Heart left ventricle (tissue), 16 donors: ENCODE data around the gene SLC18A3. TPM values are rescaled to one million over a fixed set of nuclear protein-coding genes. Genes with fewer than 3 reads are reported as not detected.

Experiments
- ATAC-seq, 4 donors: fragments of 200-7000 bp; cut with Tn5 transposase; one replicate each; pipeline ENCODE4 v1.9.1; 2020 to 2022; ENCODE audit warnings: moderate library complexity in 4 of 4, mild to moderate bottlenecking in 3 of 4, moderate number of reproducible peaks in 1 of 4
- DNase-seq, 5 donors: peaks; one replicate each; pipeline ENCODE4 v3.0.0-alpha.2; 2020
- H3K27ac ChIP-seq, 12 donors: fragments of 200-600 bp; sonication (generic) in 4 of 12; one replicate each; pipeline versions ENCODE4 v1.5.0 to v1.8.0; 2016 to 2022; ENCODE audit warnings: mild to moderate bottlenecking in 2 of 12
- H3K27me3 ChIP-seq, 9 donors: fragments of 200-600 bp; sonication (generic) in 2 of 9; one replicate each; pipeline versions ENCODE4 v1.5.1 to v1.8.0; 2016 to 2022; ENCODE audit warnings: mild to moderate bottlenecking in 3 of 9
- H3K36me3 ChIP-seq, 9 donors: fragments of 200-600 bp; sonication (generic) in 2 of 9; one replicate each; pipeline versions ENCODE4 v1.5.0 to v1.8.0; 2018 to 2022; ENCODE audit warnings: mild to moderate bottlenecking in 2 of 9
- H3K4me1 ChIP-seq, 12 donors: fragments of 200-600 bp; sonication (generic) in 4 of 12; one replicate each; pipeline versions ENCODE4 v1.5.0 to v1.8.0; 2016 to 2022; ENCODE audit warnings: mild to moderate bottlenecking in 3 of 12
- H3K4me3 ChIP-seq, 12 donors: fragments of 200-600 bp; sonication (generic) in 4 of 12; one replicate each; pipeline versions ENCODE4 v1.5.0 to v1.8.0; 2017 to 2022; ENCODE audit warnings: mild to moderate bottlenecking in 9 of 12, moderate library complexity in 4 of 12
- H3K9me3 ChIP-seq, 12 donors: fragments of 200-600 bp; sonication (generic) in 4 of 12; one replicate each; pipeline versions ENCODE4 v1.5.0 to v1.8.0; 2016 to 2022; ENCODE audit warnings: mild to moderate bottlenecking in 1 of 12
- POLR2A ChIP-seq, 2 donors: fragments of 450-650 bp; IDR thresholded peaks; one replicate each; pipeline ENCODE4 v1.6.1; 2017; ENCODE audit warnings: antibody characterized with exemption in 2 of 2, mild to moderate bottlenecking in 2 of 2, moderate library complexity in 2 of 2
- WGBS, 4 donors: extraction: QIAGEN DNeasy Blood & Tissue Kit in 2 of 4; methylation state at CpG; one replicate each; pipeline versions ENCODE4 v1.1.5 to v1.1.7; 2013 to 2018; 5-methylcytosine and 5-hydroxymethylcytosine counted together
- intact Hi-C, 10 donors: fragments of 100-400 bp; cut with DNase I; formaldehyde crosslinking; loops; one replicate each; pipeline versions ENCODE4 v1.11.1 to v1.14.2; 2022
- polyA plus RNA-seq, 2 donors: library from polyadenylated mRNA; stranded (reverse); fragments of 200-250 nt; gene quantifications; one replicate each; pipeline ENCODE4 v1.2.3, GENCODE V29; 2013
- total RNA-seq, 9 donors: library from RNA; depleted of rRNA in 2 of 9; stranded (reverse); fragments of >200 nt in 2 of 9; fragmentation: NEBNext Ultra II Directional in 3 of 9; extraction: Animal tissue kit (Norgen Biotek cat#: 25700) in 3 of 9; gene quantifications; one replicate each; pipeline versions ENCODE4 v1.1.0 to v1.2.4, GENCODE V29; 2016 to 2023
- TF ChIP-seq, protein P1 (sequence below), 12 donors: fragments of 200-600 bp; sonication (generic) in 4 of 12; IDR thresholded peaks; one replicate each; pipeline versions ENCODE4 v1.5.0 to v1.8.0; 2018 to 2022; ENCODE audit warnings: antibody characterized with exemption in 12 of 12, mild to moderate bottlenecking in 5 of 12
- donor health status: ischemic (EF 13 %, LVEDD 7.1; RV severe dilation, severe dysfunction).
- donor health status: healthy with polysubstance abuse.
- donor health status: DM: no; HTN: yes; CAD: no.
- donor health status: DM: no; HTN: no; CAD: no.
- donor health status: ischemic (EF 25% LVEDD 6.9; RV normal size, moderate dysfunction).
- donor health status: ischemic (EF 25% LVEDD 5.7; RV mildly dilated, moderate dysfunction).
- donor health status: healthy.
- donor health status: DM: yes; HTN: yes; CAD: no.
- donor health status: ischemic (EF 35%, LVEDD 5.7; RV mildly dilated, moderate dysfunction).
- donor health status: nonischemic (EF 11% LVEDD 7.7; RV severe dilation, severe dysfunction).
- donor health status: DM: yes; HTN: yes; CAD: no.
- donor health status: PGD.
- donor health status: ischemic (EF 29% LVEDD 5.4; RV normal size, mild dysfunction).
- donor health status: nonischemic (EF 23%, LVEDD 6.1; RV moderate dilation, normal function).

SLC18A3 gene
- total and polyA plus RNA-seq, 11 donors, result not detected

DNA sequence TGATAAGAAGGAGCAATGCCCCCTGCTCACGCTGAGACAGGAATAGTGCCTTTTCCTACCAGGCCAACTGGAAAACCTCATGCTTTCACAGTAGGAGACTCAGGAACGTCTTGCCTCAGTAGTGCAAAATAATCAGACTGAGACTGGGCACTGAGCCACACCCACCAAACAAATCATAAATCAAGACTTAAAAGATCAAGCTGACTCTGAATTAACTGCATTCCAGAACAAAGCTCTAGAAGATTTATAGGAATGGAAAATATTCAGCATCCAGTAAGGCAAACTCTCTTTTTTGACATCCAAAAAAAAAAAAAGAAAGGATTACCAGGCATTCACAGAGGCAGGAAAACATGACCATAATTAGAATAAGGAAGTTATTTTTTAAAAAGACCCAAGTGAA, 30.5 kb upstream of the SLC18A3 start:
- H3K4me3 ChIP-seq, result no peak overlapping the region
- intact Hi-C loops, result no loop called here
- H3K4me1 ChIP-seq, result no peaks in the 10 kb centered on the region
- TF ChIP-seq, protein P1, sequence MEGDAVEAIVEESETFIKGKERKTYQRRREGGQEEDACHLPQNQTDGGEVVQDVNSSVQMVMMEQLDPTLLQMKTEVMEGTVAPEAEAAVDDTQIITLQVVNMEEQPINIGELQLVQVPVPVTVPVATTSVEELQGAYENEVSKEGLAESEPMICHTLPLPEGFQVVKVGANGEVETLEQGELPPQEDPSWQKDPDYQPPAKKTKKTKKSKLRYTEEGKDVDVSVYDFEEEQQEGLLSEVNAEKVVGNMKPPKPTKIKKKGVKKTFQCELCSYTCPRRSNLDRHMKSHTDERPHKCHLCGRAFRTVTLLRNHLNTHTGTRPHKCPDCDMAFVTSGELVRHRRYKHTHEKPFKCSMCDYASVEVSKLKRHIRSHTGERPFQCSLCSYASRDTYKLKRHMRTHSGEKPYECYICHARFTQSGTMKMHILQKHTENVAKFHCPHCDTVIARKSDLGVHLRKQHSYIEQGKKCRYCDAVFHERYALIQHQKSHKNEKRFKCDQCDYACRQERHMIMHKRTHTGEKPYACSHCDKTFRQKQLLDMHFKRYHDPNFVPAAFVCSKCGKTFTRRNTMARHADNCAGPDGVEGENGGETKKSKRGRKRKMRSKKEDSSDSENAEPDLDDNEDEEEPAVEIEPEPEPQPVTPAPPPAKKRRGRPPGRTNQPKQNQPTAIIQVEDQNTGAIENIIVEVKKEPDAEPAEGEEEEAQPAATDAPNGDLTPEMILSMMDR (IDR thresholded peaks at IDR 0.05), result no peak
- TF ChIP-seq POLR2A (IDR thresholded peaks at IDR 0.05), result no peak
- H3K27ac ChIP-seq, result no peak overlapping the region
- H3K9me3 ChIP-seq, result no peaks in the 10 kb centered on the region
- H3K36me3 ChIP-seq, result no peaks in the 10 kb centered on the region
- DNase-seq (no peak), ATAC-seq (no peak)
- WGBS, 4 donors, result 43 to 63% (median 56%) methylated on average over 2 of the region's 2 CpGs
- peaks cover 0 to 4% (median 0%) of the 10 kb centered on the region in 9 donors for H3K27me3 ChIP-seq

DNA sequence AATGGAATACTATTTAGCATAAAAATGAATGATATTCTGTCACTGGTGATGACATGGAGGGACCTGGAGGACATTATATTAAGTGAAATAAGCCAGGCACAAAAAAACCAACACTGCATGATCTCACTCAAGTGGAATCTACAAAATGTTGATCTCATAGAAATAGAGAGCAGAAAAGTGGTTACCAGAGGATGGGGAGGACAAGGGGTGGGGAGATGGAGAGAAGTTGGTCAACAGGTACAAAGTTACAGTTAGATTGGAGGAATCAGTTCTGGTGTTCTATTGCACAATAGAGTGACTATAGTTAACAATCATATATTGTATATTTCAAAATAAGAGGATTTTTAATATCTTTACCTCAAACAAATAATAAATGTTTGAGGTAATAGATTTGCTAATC, 24.7 kb upstream of the SLC18A3 start:
- Histone ChIP-seq H3K4me1 (no peaks in the 10 kb centered on the region), H3K36me3 (no peaks in the 10 kb centered on the region), H3K9me3 (no peaks in the 10 kb centered on the region), H3K27me3 (peaks cover 0 to 4% (median 0%) of the 10 kb centered on the region in 9 donors), H3K27ac (no peak overlapping the region), H3K4me3 (no peak overlapping the region)
- DNase-seq, result no peak
- intact Hi-C loops, result no loop called here
- TF ChIP-seq, protein P1 (IDR thresholded peaks at IDR 0.05), result no peak
- no peak for TF ChIP-seq POLR2A (IDR thresholded peaks at IDR 0.05)
- no peak for ATAC-seq

DNA sequence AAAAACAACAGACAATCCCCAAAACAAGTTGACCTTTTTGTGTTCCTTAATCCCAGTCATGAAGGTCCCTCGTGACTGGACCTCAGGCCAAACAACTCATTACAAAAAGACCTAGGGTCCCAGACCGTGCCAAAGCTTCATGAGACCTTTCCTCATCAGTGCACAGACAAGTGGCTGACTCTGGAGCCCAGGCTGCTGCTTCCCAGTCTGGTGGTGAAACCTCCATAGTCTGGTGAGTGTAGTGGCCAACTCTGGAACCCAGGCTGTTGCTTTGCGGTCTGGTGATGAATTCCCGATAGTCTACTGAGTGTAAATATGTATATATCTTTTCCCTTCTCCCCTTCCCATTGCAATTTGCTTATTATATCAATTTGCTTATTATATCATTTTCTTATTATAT, 22.1 kb upstream of the SLC18A3 start:
- TF ChIP-seq, protein P1 (IDR thresholded peaks at IDR 0.05), result no peak
- no peak for TF ChIP-seq POLR2A (IDR thresholded peaks at IDR 0.05)
- ATAC-seq (no peak), DNase-seq (no peak)
- Histone ChIP-seq H3K4me1 (no peaks in the 10 kb centered on the region), H3K9me3 (no peaks in the 10 kb centered on the region), H3K27ac (no peak overlapping the region), H3K4me3 (no peak overlapping the region), H3K36me3 (no peaks in the 10 kb centered on the region), H3K27me3 (peaks cover 0 to 12% (median 0%) of the 10 kb centered on the region in 9 donors)
- 76 to 83% (median 79%) methylated on average over 4 of the region's 4 CpGs for WGBS, 4 donors
- intact Hi-C loops, result no loop called here

DNA sequence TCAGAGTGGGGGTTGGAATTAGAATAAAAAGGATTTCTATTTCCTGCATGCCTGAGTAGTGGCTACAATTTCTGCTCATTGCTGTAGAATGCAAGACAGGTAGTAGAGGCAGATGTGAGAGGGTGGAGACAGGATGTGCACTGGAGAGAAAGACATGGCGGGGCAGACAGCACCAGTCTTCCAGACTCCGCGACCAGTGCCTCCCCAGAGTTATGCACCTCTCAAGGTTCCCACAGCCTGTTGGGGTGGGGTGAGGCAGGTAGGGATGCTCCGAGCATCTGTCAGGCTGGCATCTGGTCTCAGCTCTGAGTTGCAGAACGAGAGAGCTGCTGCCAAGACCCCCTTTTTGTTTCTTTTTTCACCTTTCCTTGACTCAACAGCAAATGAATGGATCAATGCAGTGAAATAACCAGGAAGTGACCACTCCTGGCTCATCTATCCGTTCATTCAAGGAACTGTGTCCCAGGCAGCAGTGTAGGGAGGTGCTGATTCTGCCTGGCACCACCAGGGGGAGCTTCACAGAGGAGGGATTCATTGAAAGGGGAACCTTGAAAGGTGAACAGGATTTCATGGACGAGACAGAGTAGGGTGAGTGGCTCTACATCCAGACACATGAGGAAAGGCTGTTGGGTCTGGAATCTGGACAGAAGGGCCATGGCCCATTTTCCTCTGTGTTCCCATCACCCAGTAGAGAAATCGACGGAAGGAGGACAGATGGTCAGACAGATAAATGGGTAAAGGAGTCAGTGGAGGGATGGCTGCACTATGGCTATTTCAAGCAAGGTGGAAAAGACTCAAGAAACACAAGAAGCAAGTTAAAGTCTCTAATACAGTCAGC, 17.2 kb upstream of the SLC18A3 start:
- ATAC-seq, result peak; percentile 62 to 79 (median 70)
- no peak for TF ChIP-seq POLR2A (IDR thresholded peaks at IDR 0.05)
- TF ChIP-seq, protein P1 (IDR thresholded peaks at IDR 0.05), result peak; percentile 74 to 92 (median 84)
- intact Hi-C loops, result loop anchor here in 7 of 10 donors (5.0 to 10.0 kb wide), 3 partner anchors 629 to 682 kb away; no protein-coding TSS in a partner anchor

More for the DNA sequence above, 17.2 kb upstream of the SLC18A3 start:
- Histone ChIP-seq H3K4me3 (no peak overlapping the region), H3K27ac (no peak overlapping the region), H3K4me1 (no peaks in the 10 kb centered on the region), H3K36me3 (no peaks in the 10 kb centered on the region), H3K9me3 (no peaks in the 10 kb centered on the region), H3K27me3 (peaks cover 0 to 26% (median 0%) of the 10 kb centered on the region in 9 donors)
- 33 to 43% (median 39%) methylated on average over 9 of the region's 9 CpGs for WGBS, 4 donors
- DNase-seq, result peak in 3 of 5 donors; percentile 41 to 48 (median 46)
